ENCODE results near the gene PIAS2.
"Not testable (repeated sequence)": the region's sequence is repeated elsewhere in the genome, so short reads cannot be mapped to it uniquely, and the experiment has no call there.

DNA sequence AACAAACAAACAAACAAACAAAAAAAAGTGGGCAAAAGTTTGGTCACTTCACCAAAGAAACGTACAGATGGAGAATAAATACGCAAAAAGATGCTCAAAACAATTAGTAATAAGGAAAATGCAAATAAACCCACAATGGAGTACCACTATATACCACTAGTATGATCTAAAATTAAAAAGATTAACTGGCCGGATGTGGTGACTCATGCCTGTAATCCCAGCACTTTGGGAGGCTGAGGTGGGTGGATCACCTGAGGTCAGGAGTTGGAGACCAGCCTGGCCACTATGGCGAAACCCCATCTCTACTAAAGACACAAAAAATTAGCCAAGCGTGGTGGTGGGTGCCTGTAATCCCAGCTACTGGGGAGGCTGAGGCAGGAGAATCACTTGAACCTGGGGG is 84.9 kb downstream of the PIAS2 start:
- TF ChIP-seq, protein P1, sequence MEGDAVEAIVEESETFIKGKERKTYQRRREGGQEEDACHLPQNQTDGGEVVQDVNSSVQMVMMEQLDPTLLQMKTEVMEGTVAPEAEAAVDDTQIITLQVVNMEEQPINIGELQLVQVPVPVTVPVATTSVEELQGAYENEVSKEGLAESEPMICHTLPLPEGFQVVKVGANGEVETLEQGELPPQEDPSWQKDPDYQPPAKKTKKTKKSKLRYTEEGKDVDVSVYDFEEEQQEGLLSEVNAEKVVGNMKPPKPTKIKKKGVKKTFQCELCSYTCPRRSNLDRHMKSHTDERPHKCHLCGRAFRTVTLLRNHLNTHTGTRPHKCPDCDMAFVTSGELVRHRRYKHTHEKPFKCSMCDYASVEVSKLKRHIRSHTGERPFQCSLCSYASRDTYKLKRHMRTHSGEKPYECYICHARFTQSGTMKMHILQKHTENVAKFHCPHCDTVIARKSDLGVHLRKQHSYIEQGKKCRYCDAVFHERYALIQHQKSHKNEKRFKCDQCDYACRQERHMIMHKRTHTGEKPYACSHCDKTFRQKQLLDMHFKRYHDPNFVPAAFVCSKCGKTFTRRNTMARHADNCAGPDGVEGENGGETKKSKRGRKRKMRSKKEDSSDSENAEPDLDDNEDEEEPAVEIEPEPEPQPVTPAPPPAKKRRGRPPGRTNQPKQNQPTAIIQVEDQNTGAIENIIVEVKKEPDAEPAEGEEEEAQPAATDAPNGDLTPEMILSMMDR (IDR thresholded peaks at IDR 0.05), result not testable (repeated sequence)
- TF ChIP-seq POLR2A (IDR thresholded peaks at IDR 0.05), result not testable (repeated sequence)
